GM12878 (cell line): Measurements from ENCODE around the gene CHST15. TPM values are rescaled to one million over a fixed set of nuclear protein-coding genes. Genes with fewer than 3 reads are reported as not detected.

Experiments
- ATAC-seq: fragments of 200-7000 bp; cut with Tn5 transposase; 3 replicates; pipeline ENCODE4 v1.9.1; 2020; ENCODE audit warnings: mild to moderate bottlenecking, moderate library complexity
- BruUV-seq: library from RNA; stranded (reverse); fragments of 400-500 nt; replicated peaks from 2 replicates; lab custom pipeline; 2021; lab: Mats Ljungman, UMichigan
- CTCF ChIA-PET: fragments of 300-600 bp; sonication (Branson Sonifier 250); formaldehyde crosslinking; extraction: SDS; loops from one replicate; lab custom pipeline; 2021; ENCODE audit warnings: inconsistent platforms; lab: Yijun Ruan, JAX
- POLR2A ChIA-PET: fragments of 350-600 bp; formaldehyde crosslinking; extraction: SDS; loops from one replicate; lab custom pipeline; 2021; ENCODE audit warnings: inconsistent platforms; lab: Charles Lee
- RAD21 ChIA-PET: fragments of 300-600 bp; sonication (Branson Sonifier 250); formaldehyde crosslinking; loops from one replicate; lab custom pipeline; 2023; ENCODE audit warnings: antibody characterized with exemption; ENCODE audit not compliant: unreplicated experiment; lab: Charles Lee
- SMC1A ChIA-PET: fragments of 300-600 bp; sonication (Branson Sonifier 250); formaldehyde crosslinking; loops from one replicate; lab custom pipeline; 2023; ENCODE audit not compliant: unreplicated experiment, uncharacterized antibody; lab: Charles Lee
- DNase-seq: peaks from one replicate; pipeline ENCODE4 v3.0.0-alpha.2; 2011; ENCODE audit warnings: low read depth, low spot score
- FAIRE-seq: peaks from 3 replicates; lab custom pipeline; 2011; peaks lifted over from hg19 to GRCh38; lab: Jason Lieb, UNC
- H2AFZ ChIP-seq: 2 replicates; pipeline ENCODE4 v1.6.0; 2011; ENCODE audit warnings: low read depth, low read length, control low read depth; ENCODE audit not compliant: control insufficient read depth
- H3K27ac ChIP-seq: 2 replicates; pipeline ENCODE4 v1.5.1; 2011; ENCODE audit warnings: control low read depth; ENCODE audit not compliant: control insufficient read depth, insufficient read depth
- H3K27me3 ChIP-seq, 2 experiments: replicated peaks in 1 of 2; 2 replicates each; pipeline versions ENCODE4 v1.6.0 to v1.6.1; 2011; ENCODE audit warnings: low read length in 1 of 2; ENCODE audit not compliant: control insufficient read depth in 2 of 2, insufficient read depth in 2 of 2
- H3K36me3 ChIP-seq, 2 experiments: 2 replicates each; pipeline ENCODE4 v1.5.1; 2011; ENCODE audit warnings: low read length in 1 of 2; ENCODE audit not compliant: control insufficient read depth in 2 of 2, insufficient read depth in 2 of 2
- H3K4me1 ChIP-seq: 2 replicates; pipeline ENCODE4 v1.6.1; 2011; ENCODE audit warnings: mild to moderate bottlenecking, low read length, moderate library complexity, mixed read lengths; ENCODE audit not compliant: control insufficient read depth, insufficient read depth
- H3K4me2 ChIP-seq: 2 replicates; pipeline ENCODE4 v1.6.0; 2011; ENCODE audit warnings: control low read depth; ENCODE audit not compliant: control insufficient read depth, insufficient read depth
- H3K4me3 ChIP-seq: fragments of 200-600 bp; sonication (generic); 2 replicates; pipeline ENCODE4 v1.5.1; 2016
- H3K79me2 ChIP-seq: 2 replicates; pipeline ENCODE4 v1.6.0; 2011; ENCODE audit warnings: low read length; ENCODE audit not compliant: control insufficient read depth, insufficient read depth
- H3K9ac ChIP-seq: 2 replicates; pipeline ENCODE4 v1.8.0; 2011; ENCODE audit warnings: low read length, control low read depth, mixed read lengths; ENCODE audit not compliant: control insufficient read depth, insufficient read depth
- H3K9me3 ChIP-seq: replicated peaks from 3 replicates; pipeline ENCODE4 v1.5.1; 2011; ENCODE audit warnings: mild to moderate bottlenecking, low read length; ENCODE audit not compliant: control insufficient read depth, insufficient read depth
- H4K20me1 ChIP-seq: 2 replicates; pipeline ENCODE4 v1.6.0; 2011; ENCODE audit not compliant: control insufficient read depth, insufficient read depth
- BACH1 ChIP-seq: fragments of 450-650 bp; IDR thresholded peaks from 2 replicates; pipeline ENCODE4 v1.6.1; 2017; ENCODE audit warnings: mild to moderate bottlenecking, borderline replicate concordance
- BCLAF1 ChIP-seq: fragments of 450-650 bp; IDR thresholded peaks from 2 replicates; pipeline ENCODE4 v1.6.1; 2017; ENCODE audit warnings: antibody characterized with exemption, mild to moderate bottlenecking, moderate library complexity
- FOS ChIP-seq: IDR thresholded peaks from 3 replicates; pipeline ENCODE4 v1.6.1; 2011; ENCODE audit warnings: borderline replicate concordance; ENCODE audit not compliant: insufficient read length; ENCODE audit errors: extremely low read depth
- MTA2 ChIP-seq: fragments of 450-650 bp; IDR thresholded peaks from 2 replicates; pipeline ENCODE4 v1.6.1; 2016; ENCODE audit warnings: low read depth, mild to moderate bottlenecking, moderate library complexity
- NRF1 ChIP-seq: conservative IDR thresholded peaks from 2 replicates; pipeline ENCODE4 v1.6.1; 2011; ENCODE audit warnings: mild to moderate bottlenecking, low read depth, low read length, improper control_type of control experiment
- SUPT20H ChIP-seq: IDR thresholded peaks from 2 replicates; pipeline ENCODE4 v1.6.1; 2011; ENCODE audit warnings: low read depth, mild to moderate bottlenecking, low read length, moderate library complexity, borderline replicate concordance; ENCODE audit not compliant: control insufficient read depth
- TARDBP ChIP-seq: IDR thresholded peaks from 2 replicates; pipeline ENCODE4 v1.6.1; 2016; ENCODE audit warnings: borderline replicate concordance
- ZBED1 ChIP-seq: IDR thresholded peaks from 2 replicates; pipeline ENCODE4 v1.6.1; 2016; ENCODE audit warnings: borderline replicate concordance
- ZBTB33 ChIP-seq: fragments of 450-650 bp; IDR thresholded peaks from 2 replicates; pipeline ENCODE4 v1.6.1; 2017; ENCODE audit warnings: mild to moderate bottlenecking
- ZNF592 ChIP-seq: fragments of 450-650 bp; IDR thresholded peaks from 2 replicates; pipeline ENCODE4 v1.6.1; 2017; ENCODE audit warnings: mild to moderate bottlenecking, moderate library complexity
- WGBS: methylation state at CpG from one replicate; pipeline ENCODE4 v1.1.6; 2016; ENCODE audit warnings: low lambda C conversion rate; ENCODE audit not compliant: insufficient replicate concordance, insufficient coverage; ENCODE audit errors: missing lambda C conversion rate; 5-methylcytosine and 5-hydroxymethylcytosine counted together
- in situ Hi-C: fragments of 300-500 bp; cut with MboI; formaldehyde crosslinking; loops from 9 replicates; pipeline ENCODE4 v1.14.3; 2018; ENCODE audit warnings: mixed read lengths
- intact Hi-C: fragments of 100-400 bp; cut with micrococcal nuclease; formaldehyde crosslinking; loops from one replicate; pipeline ENCODE4 v1.14.2; 2022; ENCODE audit not compliant: unreplicated experiment
- polyA plus RNA-seq, 11 experiments: library from polyadenylated mRNA; depleted of rRNA in 4 of 11; unstranded in 6 of 11; stranded (reverse) in 5 of 11; fragments of >200 nt; fragmentation: Nextera tagmentation in 4 of 11; fragmentation: Illumina TruSeq in 1 of 11; extraction: Ambion mirVana in 4 of 11; extraction: Trizol in 1 of 11; gene quantifications; 1 replicate in 1 of 11; 2 replicates in 10 of 11; pipeline versions ENCODE4 v1.2.1 to v1.2.3, GENCODE V29; 2011 to 2016; ENCODE audit warnings: inconsistent platforms in 2 of 11, missing spikeins in 2 of 11, low read depth in 1 of 11
- total RNA-seq, 4 experiments: library from RNA; depleted of rRNA in 3 of 4; stranded (reverse); fragments of >200 nt in 3 of 4; fragmentation: Illumina TruSeq in 1 of 4; extraction: Trizol in 1 of 4; gene quantifications; 2 replicates each; pipeline versions ENCODE4 v1.2.1 to v1.2.3, GENCODE V29; 2013 to 2021
- TF ChIP-seq, protein P1 (sequence below): fragments of 450-650 bp; IDR thresholded peaks from 2 replicates; pipeline ENCODE4 v1.6.1; 2016; ENCODE audit warnings: mild to moderate bottlenecking

Gene CHST15
- total and polyA plus RNA-seq, 10 of the 15 experiments (the other 5 are each of a cell fraction or from before 2014, with no cell fraction given), result 0.02 to 0.53 (median 0.05) TPM; not detected in 1

DNA sequence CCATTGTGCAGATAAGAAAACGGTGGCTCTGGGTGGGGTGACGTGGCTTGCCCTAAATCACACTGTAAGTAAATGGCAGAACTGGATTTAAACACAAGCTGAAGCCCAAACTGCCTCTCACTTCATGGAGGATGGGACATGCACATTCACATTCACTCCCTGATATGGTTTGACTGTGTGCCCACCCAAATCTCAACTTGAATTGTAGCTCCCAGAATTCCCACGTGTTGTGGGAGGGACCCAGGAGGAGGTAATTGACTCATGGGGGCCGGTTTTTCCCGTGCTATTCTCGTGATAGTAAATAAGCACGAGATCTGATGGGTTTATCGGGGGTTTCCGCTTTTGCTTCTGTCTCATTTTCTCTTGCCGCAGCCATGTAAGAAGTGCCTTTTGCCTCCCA lies 32.4 kb downstream of the CHST15 start:
- H3K4me1 ChIP-seq, result peaks cover 15% of the 10 kb centered on the region
- no peak overlapping the region for H3K9ac ChIP-seq
- ATAC-seq (no peak), DNase-seq (no peak), FAIRE-seq (no peak)
- intact Hi-C loops (no loop called here), in situ Hi-C loops (no loop called here)
- no peak overlapping the region for H3K4me3 ChIP-seq
- ChIA-PET SMC1A (interaction anchor here (1.2 kb wide), 1 partner anchor 18 kb away, joined by 6 read pairs; no protein-coding TSS in a partner anchor), RAD21 (no interaction called here), CTCF (no interaction called here), POLR2A (no interaction called here)
- H3K27me3 ChIP-seq, result no peaks in the 10 kb centered on the region; a peak in 1 of 4 replicates
- H4K20me1 ChIP-seq, result no peaks in the 10 kb centered on the region
- 28% methylated on average over 10 of the region's 10 CpGs for WGBS
- H3K27ac ChIP-seq, result no peak overlapping the region
- no peak overlapping the region for H3K4me2 ChIP-seq
- H3K36me3 ChIP-seq, result no peaks in the 10 kb centered on the region
- no peaks in the 10 kb centered on the region for H3K79me2 ChIP-seq
- BruUV-seq, result no TSS peak
- no peak overlapping the region for H2AFZ ChIP-seq
- H3K9me3 ChIP-seq, result no peaks in the 10 kb centered on the region; the same call in 2 of the 3 replicates
- TF ChIP-seq ZBTB33 (no peak), ZBED1 (no peak), MTA2 (no peak), TARDBP (no peak), ZNF592 (no peak), BCLAF1 (no peak), FOS (no peak), NRF1 (no peak), BACH1 (no peak), SUPT20H (no peak)
- TF ChIP-seq, protein P1, sequence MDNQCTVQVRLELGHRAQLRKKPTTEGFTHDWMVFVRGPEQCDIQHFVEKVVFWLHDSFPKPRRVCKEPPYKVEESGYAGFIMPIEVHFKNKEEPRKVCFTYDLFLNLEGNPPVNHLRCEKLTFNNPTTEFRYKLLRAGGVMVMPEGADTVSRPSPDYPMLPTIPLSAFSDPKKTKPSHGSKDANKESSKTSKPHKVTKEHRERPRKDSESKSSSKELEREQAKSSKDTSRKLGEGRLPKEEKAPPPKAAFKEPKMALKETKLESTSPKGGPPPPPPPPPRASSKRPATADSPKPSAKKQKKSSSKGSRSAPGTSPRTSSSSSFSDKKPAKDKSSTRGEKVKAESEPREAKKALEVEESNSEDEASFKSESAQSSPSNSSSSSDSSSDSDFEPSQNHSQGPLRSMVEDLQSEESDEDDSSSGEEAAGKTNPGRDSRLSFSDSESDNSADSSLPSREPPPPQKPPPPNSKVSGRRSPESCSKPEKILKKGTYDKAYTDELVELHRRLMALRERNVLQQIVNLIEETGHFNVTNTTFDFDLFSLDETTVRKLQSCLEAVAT, result no peak
